Measurements from ENCODE around the gene PPM1H. TPM values are rescaled to one million over a fixed set of nuclear protein-coding genes. Genes with fewer than 3 reads are reported as not detected.
A peak's percentile ranks its signal among the peaks of the same experiment; 100 is the strongest.
"Not testable (repeated sequence)": the region's sequence is repeated elsewhere in the genome, so short reads cannot be mapped to it uniquely, and the experiment has no call there.

PPM1H gene
- polyA plus RNA-seq, 12 donors: 2.9 to 6.8 (median 3.5) TPM; not detected in 1

GRCh38 chr12:62840806-62841205 lies 94.1 kb downstream of the PPM1H start:
- DNase-seq: no peak

- DNase-seq: no peak
Observed at GRCh38 chr12:62839869-62840660, 94.9 kb downstream of the PPM1H start.

GRCh38 chr12:62834971-62835547 lies 99.9 kb downstream of the PPM1H start:
- no peak for DNase-seq

- DNase-seq: no peak
Observed at GRCh38 chr12:62834406-62834805, 100.5 kb downstream of the PPM1H start.

GRCh38 chr12:62833634-62834033 lies 101.3 kb downstream of the PPM1H start:
- no peak for DNase-seq

GRCh38 chr12:62832558-62832957 lies 102.4 kb downstream of the PPM1H start:
- DNase-seq: no peak

GRCh38 chr12:62832027-62832426 lies 102.9 kb downstream of the PPM1H start:
- DNase-seq: no peak

- DNase-seq: no peak
Observed at GRCh38 chr12:62827855-62828254, 107.1 kb downstream of the PPM1H start.

GRCh38 chr12:62827042-62827441 lies 107.9 kb downstream of the PPM1H start:
- no peak for DNase-seq

- no peak for DNase-seq
Observed at GRCh38 chr12:62817556-62818271, 117.2 kb downstream of the PPM1H start.

GRCh38 chr12:62814243-62814642 lies 120.7 kb downstream of the PPM1H start:
- no peak for DNase-seq

GRCh38 chr12:62813031-62813829 lies 121.7 kb downstream of the PPM1H start:
- DNase-seq: peak; percentile 69

GRCh38 chr12:62811481-62811880 lies 123.5 kb downstream of the PPM1H start:
- DNase-seq: not testable (repeated sequence)

GRCh38 chr12:62808166-62808879 lies 126.6 kb downstream of the PPM1H start:
- no peak for DNase-seq

GRCh38 chr12:62806893-62807292 lies 128.1 kb downstream of the PPM1H start:
- no peak for DNase-seq

- DNase-seq: no peak
Observed at GRCh38 chr12:62806244-62806836, 128.6 kb downstream of the PPM1H start.

- DNase-seq: no peak
Observed at GRCh38 chr12:62805517-62805916, 129.4 kb downstream of the PPM1H start.

GRCh38 chr12:62803756-62804155 lies 131.2 kb downstream of the PPM1H start:
- DNase-seq: no peak

GRCh38 chr12:62802984-62803383 lies 132.0 kb downstream of the PPM1H start:
- DNase-seq: no peak

- no peak for DNase-seq
Observed at GRCh38 chr12:62802321-62802720, 132.6 kb downstream of the PPM1H start.

GRCh38 chr12:62801796-62802195 lies 133.2 kb downstream of the PPM1H start:
- DNase-seq: no peak

All from muscle of arm (tissue), 12 donors.